Testis (tissue), 2 donors: Measurements from ENCODE around the gene IL1RL1.

Experiments used
- POLR2A ChIP-seq: fragments of 450-650 bp; IDR thresholded peaks from one replicate; pipeline ENCODE4 v1.6.1; 2017; ENCODE audit warnings: antibody characterized with exemption, mild to moderate bottlenecking, moderate library complexity
- TF ChIP-seq, protein P1 (sequence below), 3 experiments: fragments of 450-650 bp in 2 of 3; fragments of 200-600 bp in 1 of 3; sonication (generic) in 1 of 3; IDR thresholded peaks; one replicate each; pipeline ENCODE4 v1.5.1; 2016 to 2019; ENCODE audit warnings: antibody characterized with exemption in 3 of 3, mild to moderate bottlenecking in 2 of 3, moderate library complexity in 1 of 3

DNA sequence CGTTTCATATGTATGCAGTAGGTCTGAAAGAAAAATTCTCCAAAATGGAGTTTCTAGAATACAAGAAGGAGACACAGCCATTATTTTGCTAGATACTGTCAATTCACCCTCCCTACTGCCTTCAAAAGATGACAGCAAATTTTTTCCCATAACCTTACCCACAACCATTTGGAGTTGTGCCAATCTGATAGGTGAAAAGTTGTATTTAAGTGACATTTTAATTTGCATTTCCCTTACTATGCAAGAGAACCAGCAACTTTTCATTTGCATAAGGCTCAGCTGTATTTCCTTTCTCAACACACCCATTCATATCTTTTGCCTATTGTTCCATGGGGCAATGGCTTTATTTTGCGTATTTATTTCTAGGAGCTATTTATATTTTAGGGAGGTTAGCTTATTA lies 80.2 kb downstream of the IL1RL1 start:
- TF ChIP-seq, protein P1, sequence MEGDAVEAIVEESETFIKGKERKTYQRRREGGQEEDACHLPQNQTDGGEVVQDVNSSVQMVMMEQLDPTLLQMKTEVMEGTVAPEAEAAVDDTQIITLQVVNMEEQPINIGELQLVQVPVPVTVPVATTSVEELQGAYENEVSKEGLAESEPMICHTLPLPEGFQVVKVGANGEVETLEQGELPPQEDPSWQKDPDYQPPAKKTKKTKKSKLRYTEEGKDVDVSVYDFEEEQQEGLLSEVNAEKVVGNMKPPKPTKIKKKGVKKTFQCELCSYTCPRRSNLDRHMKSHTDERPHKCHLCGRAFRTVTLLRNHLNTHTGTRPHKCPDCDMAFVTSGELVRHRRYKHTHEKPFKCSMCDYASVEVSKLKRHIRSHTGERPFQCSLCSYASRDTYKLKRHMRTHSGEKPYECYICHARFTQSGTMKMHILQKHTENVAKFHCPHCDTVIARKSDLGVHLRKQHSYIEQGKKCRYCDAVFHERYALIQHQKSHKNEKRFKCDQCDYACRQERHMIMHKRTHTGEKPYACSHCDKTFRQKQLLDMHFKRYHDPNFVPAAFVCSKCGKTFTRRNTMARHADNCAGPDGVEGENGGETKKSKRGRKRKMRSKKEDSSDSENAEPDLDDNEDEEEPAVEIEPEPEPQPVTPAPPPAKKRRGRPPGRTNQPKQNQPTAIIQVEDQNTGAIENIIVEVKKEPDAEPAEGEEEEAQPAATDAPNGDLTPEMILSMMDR (IDR thresholded peaks at IDR 0.05) = no peak
- no peak for TF ChIP-seq POLR2A
